Stimulated activated CD8-positive, alpha-beta memory T cell treated with anti-CD3 and anti-CD28 coated beads, Interleukin-4, amount 100 ng/mL, for 48 hours (primary cell): ENCODE data around the gene HTR2A.

Source experiments
- DNase-seq: peaks from one replicate; pipeline ENCODE4 v3.0.0-alpha.2; 2020

The HTR2A gene

DNA sequence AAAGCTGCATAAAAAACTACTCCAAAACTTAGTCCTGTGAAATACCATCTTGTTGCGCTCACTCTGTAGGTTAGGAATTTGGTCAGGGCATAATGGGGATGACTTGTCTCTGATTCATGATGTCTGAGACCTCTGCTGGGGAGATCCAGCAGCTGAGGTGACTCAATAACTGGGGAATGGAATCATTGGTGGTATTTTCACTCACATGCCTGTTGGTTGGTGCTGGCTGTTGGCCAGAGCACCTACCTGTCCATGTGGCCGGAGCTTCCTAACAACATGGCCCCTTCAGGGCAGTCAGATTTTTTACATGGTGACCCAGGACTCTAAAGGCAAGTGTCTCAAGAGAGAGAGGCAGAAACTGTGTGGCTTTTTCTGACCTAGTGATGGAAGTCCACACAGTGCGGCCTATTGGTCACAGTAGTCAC, 92.5 kb downstream of the HTR2A start:
- no peak for DNase-seq

GRCh38 chr13:46803586-46803985, 93.3 kb downstream of the HTR2A start:
- no peak for DNase-seq

GRCh38 chr13:46801858-46802257, 95.0 kb downstream of the HTR2A start:
- DNase-seq: no peak

GRCh38 chr13:46799139-46799538, 97.7 kb downstream of the HTR2A start:
- DNase-seq: no peak

- peak; percentile 29 for DNase-seq
Measured at GRCh38 chr13:46797501-46798237, 99.2 kb downstream of the HTR2A start.

- DNase-seq: peak; percentile 97
Measured at GRCh38 chr13:46796515-46797474, 100.1 kb downstream of the HTR2A start, which contains the start of gene ESD. Gene ESD, minus strand, starts transcription at chr13:46797161. Its CDS starts 5,748 bp downstream, at chr13:46791413.

DNA sequence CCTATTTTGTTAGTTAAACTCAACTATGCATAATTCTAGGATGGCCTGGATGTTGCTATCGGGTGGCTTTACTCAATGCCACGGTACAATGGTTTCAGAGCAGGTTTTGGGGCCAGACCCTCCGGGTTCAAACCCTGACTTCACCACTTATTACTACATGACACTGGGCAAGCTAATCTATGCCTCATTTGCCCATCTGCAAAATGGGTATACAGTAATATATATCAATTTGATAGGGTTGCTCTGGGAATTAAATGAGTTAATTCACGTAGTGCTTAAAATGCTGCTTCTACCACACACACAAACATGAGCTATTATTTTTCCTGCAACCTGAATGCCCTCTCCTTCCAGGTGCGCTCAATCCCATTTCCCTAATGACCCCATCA, 100.7 kb downstream of the HTR2A start:
- DNase-seq: no peak

- no peak for DNase-seq
Measured at GRCh38 chr13:46795321-46795720, 101.5 kb downstream of the HTR2A start.

GRCh38 chr13:46783504-46783903, 113.3 kb downstream of the HTR2A start:
- no peak for DNase-seq

GRCh38 chr13:46782691-46783090, 114.2 kb downstream of the HTR2A start:
- no peak for DNase-seq

- DNase-seq: no peak
Measured at GRCh38 chr13:46782066-46782465, 114.8 kb downstream of the HTR2A start.
